ENCODE results near the gene C3orf52. TPM values are rescaled to one million over a fixed set of nuclear protein-coding genes. Genes with fewer than 3 reads are reported as not detected.
A peak's percentile ranks its signal among the peaks of the same experiment; 100 is the strongest.

C3orf52 gene
- total RNA-seq, 1 experiment from 2014 or later: 8.7 TPM

- DNase-seq (ENCODE audit: low spot score): peak; percentile 42
Measured at GRCh38 chr3:112136959-112137693, 50.9 kb downstream of the C3orf52 start.

- DNase-seq (ENCODE audit: low spot score): no peak
Measured at GRCh38 chr3:112137781-112138180, 51.6 kb downstream of the C3orf52 start.

GRCh38 chr3:112138219-112138969 is 52.2 kb downstream of the C3orf52 start:
- DNase-seq (ENCODE audit: low spot score): no peak

GRCh38 chr3:112140584-112140983 is 54.4 kb downstream of the C3orf52 start:
- DNase-seq (ENCODE audit: low spot score): no peak

GRCh38 chr3:112141293-112141692 is 55.1 kb downstream of the C3orf52 start:
- DNase-seq (ENCODE audit: low spot score): no peak

GRCh38 chr3:112143251-112143650 is 57.1 kb downstream of the C3orf52 start:
- no peak for DNase-seq (ENCODE audit: low spot score)

- DNase-seq (ENCODE audit: low spot score): no peak
Measured at GRCh38 chr3:112143689-112144088, 57.5 kb downstream of the C3orf52 start.

GRCh38 chr3:112149136-112149535 is 62.9 kb downstream of the C3orf52 start:
- peak; percentile 4 for DNase-seq (ENCODE audit: low spot score)

GRCh38 chr3:112167758-112168157 is 81.6 kb downstream of the C3orf52 start:
- no peak for DNase-seq (ENCODE audit: low spot score)

Other genes starting within 250 kb of the C3orf52 start
- gene PHLDB2, start 227.1 kb upstream of the C3orf52 start, total RNA-seq (2014; rRNA removed; shearing (Covaris generic)): 99.5 and 115 TPM in 2 replicates
- 71.4 and 91.0 TPM in 2 replicates for gene ABHD10, start 107.4 kb upstream of the C3orf52 start, total RNA-seq (2014; rRNA removed; shearing (Covaris generic))
- not detected in 2 replicates for gene TAGLN3, start 87.5 kb upstream of the C3orf52 start, total RNA-seq (2014; rRNA removed; shearing (Covaris generic))
- gene TMPRSS7, start 51.7 kb upstream of the C3orf52 start, total RNA-seq (2014; rRNA removed; shearing (Covaris generic)): 0.16 TPM in 1 of 2 replicates, not detected in the other
- not detected in 2 replicates for gene GCSAM, start 46.9 kb downstream of the C3orf52 start, total RNA-seq (2014; rRNA removed; shearing (Covaris generic))
- gene SLC9C1, start 207.8 kb downstream of the C3orf52 start, total RNA-seq (2014; rRNA removed; shearing (Covaris generic)): not detected in 2 replicates
- gene CD200, start 246.8 kb downstream of the C3orf52 start, total RNA-seq (2014; rRNA removed; shearing (Covaris generic)): not detected in 2 replicates